K562 (cell line): ENCODE measurements around the gene UBE2J2. TPM values are rescaled to one million over a fixed set of nuclear protein-coding genes. Genes with fewer than 3 reads are reported as not detected.

Experiments used
- ATAC-seq: fragments of 200-7000 bp; cut with Tn5 transposase; 3 replicates; pipeline ENCODE4 v1.9.1; 2020; ENCODE audit warnings: moderate library complexity
- BruUV-seq: library from RNA; stranded (reverse); fragments of 400-500 nt; replicated peaks from 2 replicates; lab custom pipeline; 2021; lab: Mats Ljungman, UMichigan
- CTCF ChIA-PET: fragments of 300-600 bp; formaldehyde crosslinking; extraction: SDS; loops from one replicate; lab custom pipeline; 2021; ENCODE audit warnings: low intra/inter-chr PET ratio; lab: Yijun Ruan, JAX
- POLR2A ChIA-PET: fragments of 300-600, 350-650 bp; sonication (Branson Sonifier 250); formaldehyde crosslinking; extraction: SDS; loops from one replicate; lab custom pipeline; 2021; ENCODE audit warnings: antibody characterized with exemption, inconsistent platforms; lab: Yijun Ruan, JAX
- DNase-seq, 4 experiments: peaks; one replicate each; pipeline versions ENCODE4 v3.0.0 to v3.0.0-alpha.2; 2011 to 2018; ENCODE audit warnings: low spot score in 3 of 4, mixed read lengths in 3 of 4; ENCODE audit errors: extremely low read depth in 1 of 4
- FAIRE-seq: peaks from 2 replicates; lab custom pipeline; 2011; peaks lifted over from hg19 to GRCh38; lab: Jason Lieb, UNC
- H2AFZ ChIP-seq: 2 replicates; pipeline ENCODE4 v1.6.0; 2011; ENCODE audit warnings: low read depth, low read length, control low read depth, inconsistent platforms
- H3K27ac ChIP-seq: fragments of 200-600 bp; 3 replicates; pipeline ENCODE4 v1.8.0; 2011; ENCODE audit warnings: low read depth, mild to moderate bottlenecking, control low read depth, inconsistent platforms, low read length, moderate library complexity, mixed read lengths; ENCODE audit errors: extremely low read depth
- H3K27me3 ChIP-seq, 2 experiments: fragments of 300-600 bp in 1 of 2; 2 replicates in 1 of 2; 3 replicates in 1 of 2; pipeline versions ENCODE4 v1.6.0 to v1.8.0; 2011; ENCODE audit warnings: inconsistent platforms in 2 of 2, low read length in 2 of 2, mild to moderate bottlenecking in 1 of 2, mixed read lengths in 1 of 2, moderate library complexity in 1 of 2; ENCODE audit not compliant: control insufficient read depth in 2 of 2, insufficient read depth in 2 of 2
- H3K36me3 ChIP-seq: fragments of 300-600 bp; 3 replicates; pipeline ENCODE4 v1.8.0; 2011; ENCODE audit warnings: mild to moderate bottlenecking, low read length, inconsistent platforms; ENCODE audit not compliant: control insufficient read depth, insufficient read depth
- H3K4me1 ChIP-seq, 2 experiments: fragments of 200-600 bp in 1 of 2; replicated peaks in 1 of 2; 2 replicates in 1 of 2; 3 replicates in 1 of 2; pipeline versions ENCODE4 v1.5.1 to v1.8.0; 2011; ENCODE audit warnings: inconsistent platforms in 2 of 2, low read length in 2 of 2, mild to moderate bottlenecking in 1 of 2, mixed read lengths in 1 of 2, moderate library complexity in 1 of 2; ENCODE audit not compliant: control insufficient read depth in 2 of 2, insufficient read depth in 2 of 2
- H3K4me2 ChIP-seq: 2 replicates; pipeline ENCODE4 v1.6.1; 2011; ENCODE audit warnings: low read length, control low read depth, inconsistent platforms, mixed read lengths; ENCODE audit not compliant: insufficient read depth
- H3K4me3 ChIP-seq: fragments of 200-600 bp; sonication (generic), shearing (Covaris generic); 2 replicates; pipeline ENCODE4 v1.5.1; 2016; ENCODE audit warnings: control low read depth, inconsistent platforms
- H3K79me2 ChIP-seq: fragments of 200-600 bp; 3 replicates; pipeline ENCODE4 v1.8.0; 2011; ENCODE audit warnings: low read length, inconsistent platforms; ENCODE audit not compliant: control insufficient read depth, insufficient read depth
- H3K9ac ChIP-seq, 2 experiments: 2 replicates each; pipeline versions ENCODE4 v1.6.0 to v1.6.1; 2011; ENCODE audit warnings: low read depth in 2 of 2, low read length in 2 of 2, control low read depth in 1 of 2, inconsistent platforms in 1 of 2, mild to moderate bottlenecking in 1 of 2, mixed read lengths in 1 of 2; ENCODE audit not compliant: insufficient read depth in 1 of 2
- H3K9me1 ChIP-seq: one replicate; pipeline ENCODE4 v1.6.0; 2011; ENCODE audit warnings: inconsistent platforms, mild to moderate bottlenecking, low read length, moderate library complexity; ENCODE audit not compliant: control insufficient read depth, insufficient read depth
- H3K9me3 ChIP-seq: replicated peaks from 2 replicates; pipeline ENCODE4 v1.5.1; 2011; ENCODE audit warnings: low read depth, low read length, inconsistent platforms; ENCODE audit not compliant: control insufficient read depth, insufficient read depth
- H4K20me1 ChIP-seq: replicated peaks from 2 replicates; pipeline ENCODE4 v1.6.1; 2011; ENCODE audit warnings: low read length, inconsistent platforms, mixed read lengths; ENCODE audit not compliant: control insufficient read depth, insufficient read depth
- FOXK2 ChIP-seq, 2 experiments: fragments of 450-650 bp; IDR thresholded peaks in 1 of 2; conservative IDR thresholded peaks in 1 of 2; 2 replicates each; pipeline ENCODE4 v1.6.1; 2016; ENCODE audit warnings: low read depth in 2 of 2, mild to moderate bottlenecking in 1 of 2
- HNRNPLL ChIP-seq: fragments of 200-400 bp; formaldehyde crosslinking; IDR thresholded peaks from 2 replicates; pipeline ENCODE4 v1.6.1; 2017; ENCODE audit warnings: low read length, low read depth, mild to moderate bottlenecking; ENCODE audit not compliant: poor library complexity, severe bottlenecking
- KLF1 ChIP-seq: fragments of 450-650 bp; IDR thresholded peaks from 2 replicates; pipeline ENCODE4 v1.6.1; 2016; ENCODE audit warnings: missing genetic modification characterization, missing compliant biosample characterization
- KLF10 ChIP-seq: fragments of 250-450 bp; sonication (Bioruptor Pico); IDR thresholded peaks from 2 replicates; pipeline ENCODE4 v1.6.1; 2021; ENCODE audit warnings: matching md5 sums
- NR2C1 ChIP-seq, 2 experiments: fragments of 450-650 bp; IDR thresholded peaks; 2 replicates each; pipeline ENCODE4 v1.6.1; 2017; ENCODE audit warnings: mild to moderate bottlenecking in 2 of 2, antibody characterized with exemption in 1 of 2, inconsistent platforms in 1 of 2, missing compliant biosample characterization in 1 of 2, missing genetic modification characterization in 1 of 2
- RBM15 ChIP-seq: fragments of 200-400 bp; formaldehyde crosslinking; IDR thresholded peaks from 2 replicates; pipeline ENCODE4 v1.6.1; 2018; ENCODE audit warnings: mild to moderate bottlenecking, low read length, moderate library complexity; ENCODE audit not compliant: insufficient read depth
- ZC3H4 ChIP-seq: sonication (generic); formaldehyde crosslinking; IDR thresholded peaks from 2 replicates; pipeline ENCODE4 v1.9.0; 2021; ENCODE audit warnings: missing genetic modification reagents, borderline replicate concordance
- ZNF717 ChIP-seq: fragments of 250-450 bp; sonication (Bioruptor Pico); IDR thresholded peaks from 2 replicates; pipeline ENCODE4 v1.5.0; 2021
- WGBS: fragments of 100-300 bp; shearing (Covaris generic); methylation state at CpG from one replicate; pipeline ENCODE4 v1.1.6; 2016; ENCODE audit warnings: low coverage, mixed read lengths; ENCODE audit not compliant: insufficient coverage; ENCODE audit errors: missing lambda C conversion rate; 5-methylcytosine and 5-hydroxymethylcytosine counted together
- in situ Hi-C: fragments of 300-500 bp; cut with MboI; formaldehyde crosslinking; loops from 4 replicates; pipeline ENCODE4 v1.15.0; 2018; ENCODE audit warnings: inconsistent platforms, mixed read lengths
- intact Hi-C: fragments of 100-400 bp; cut with micrococcal nuclease; formaldehyde crosslinking; loops from 2 replicates; pipeline ENCODE4 v1.14.2; 2022
- polyA plus RNA-seq, 8 experiments: library from polyadenylated mRNA; depleted of rRNA in 4 of 8; stranded (reverse) in 5 of 8; unstranded in 3 of 8; fragments of >200 nt; fragmentation: Nextera tagmentation in 2 of 8; fragmentation: Illumina TruSeq in 1 of 8; extraction: Ambion mirVana in 2 of 8; extraction: Trizol in 1 of 8; gene quantifications; 2 replicates each; pipeline versions ENCODE4 v1.2.1 to v1.2.3, GENCODE V29; 2011 to 2014; ENCODE audit warnings: inconsistent platforms in 1 of 8, missing spikeins in 1 of 8
- total RNA-seq, 7 experiments: library from RNA; depleted of rRNA in 6 of 7; stranded (reverse); fragments of >200 nt in 6 of 7; fragmentation: Illumina TruSeq in 2 of 7; extraction: Trizol in 2 of 7; gene quantifications; 2 replicates each; pipeline versions ENCODE4 v1.2.1 to v1.2.3, GENCODE V29; 2011 to 2021; ENCODE audit warnings: low replicate concordance in 1 of 7
- TF ChIP-seq, protein P1 (sequence below): sonication (generic); formaldehyde crosslinking; IDR thresholded peaks from 2 replicates; pipeline ENCODE4 v1.8.0; 2023; ENCODE audit warnings: missing genetic modification reagents, mild to moderate bottlenecking, borderline replicate concordance
- TF ChIP-seq, protein P2 (sequence below): fragments of 250-450 bp; sonication (Bioruptor Pico); IDR thresholded peaks from 2 replicates; pipeline ENCODE4 v1.4.0; 2020; ENCODE audit warnings: borderline replicate concordance
- TF ChIP-seq, protein P3 (sequence below): sonication (generic); formaldehyde crosslinking; IDR thresholded peaks from 2 replicates; pipeline ENCODE4 v1.8.0; 2023; ENCODE audit warnings: mild to moderate bottlenecking, missing genetic modification reagents

The UBE2J2 gene
- total and polyA plus RNA-seq, 9 of the 15 experiments (the other 6 are each of a cell fraction or from before 2014, with no cell fraction given) = 0.93 to 112 (median 75.5) TPM

DNA sequence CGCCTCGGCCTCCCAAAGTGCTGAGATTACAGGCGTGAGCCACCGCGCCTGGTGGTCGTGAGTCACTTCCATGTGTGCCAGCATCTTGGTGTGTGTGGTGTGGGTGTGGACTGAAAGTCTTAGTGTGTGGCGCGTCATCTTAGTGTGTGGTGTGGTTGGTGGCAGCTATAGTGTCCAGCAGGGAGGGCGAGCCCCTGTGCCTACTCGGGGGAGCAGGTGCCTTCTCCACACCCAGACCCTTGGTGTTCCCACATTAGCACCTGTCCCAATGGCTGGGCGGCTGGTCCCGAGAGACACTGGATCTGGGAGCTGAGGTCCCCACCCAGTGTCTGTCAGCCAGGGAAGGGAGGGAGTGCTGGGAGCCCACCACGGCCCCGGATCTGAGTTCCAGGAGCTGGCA is 9.3 kb upstream of the UBE2J2 start:
- no peak for ATAC-seq
- CTCF ChIA-PET = no interaction called here
- intact Hi-C loops = no loop called here
- TF ChIP-seq ZNF717 (CRISPR knock-in tag) (no peak), HNRNPLL (no peak), NR2C1 (IDR thresholded peaks at IDR 0.05) (no peak), NR2C1 (tag; IDR thresholded peaks at IDR 0.05) (no peak), RBM15 (no peak), FOXK2 (conservative IDR thresholded peaks at IDR 0.05 in 1 of 2, IDR thresholded peaks at IDR 0.05 in 1 of 2; ENCODE audit: low read depth in 2 of 2) (no peak), ZC3H4 (no peak), KLF10 (CRISPR knock-in tag) (no peak), KLF1 (no peak)
- TF ChIP-seq, protein P1, sequence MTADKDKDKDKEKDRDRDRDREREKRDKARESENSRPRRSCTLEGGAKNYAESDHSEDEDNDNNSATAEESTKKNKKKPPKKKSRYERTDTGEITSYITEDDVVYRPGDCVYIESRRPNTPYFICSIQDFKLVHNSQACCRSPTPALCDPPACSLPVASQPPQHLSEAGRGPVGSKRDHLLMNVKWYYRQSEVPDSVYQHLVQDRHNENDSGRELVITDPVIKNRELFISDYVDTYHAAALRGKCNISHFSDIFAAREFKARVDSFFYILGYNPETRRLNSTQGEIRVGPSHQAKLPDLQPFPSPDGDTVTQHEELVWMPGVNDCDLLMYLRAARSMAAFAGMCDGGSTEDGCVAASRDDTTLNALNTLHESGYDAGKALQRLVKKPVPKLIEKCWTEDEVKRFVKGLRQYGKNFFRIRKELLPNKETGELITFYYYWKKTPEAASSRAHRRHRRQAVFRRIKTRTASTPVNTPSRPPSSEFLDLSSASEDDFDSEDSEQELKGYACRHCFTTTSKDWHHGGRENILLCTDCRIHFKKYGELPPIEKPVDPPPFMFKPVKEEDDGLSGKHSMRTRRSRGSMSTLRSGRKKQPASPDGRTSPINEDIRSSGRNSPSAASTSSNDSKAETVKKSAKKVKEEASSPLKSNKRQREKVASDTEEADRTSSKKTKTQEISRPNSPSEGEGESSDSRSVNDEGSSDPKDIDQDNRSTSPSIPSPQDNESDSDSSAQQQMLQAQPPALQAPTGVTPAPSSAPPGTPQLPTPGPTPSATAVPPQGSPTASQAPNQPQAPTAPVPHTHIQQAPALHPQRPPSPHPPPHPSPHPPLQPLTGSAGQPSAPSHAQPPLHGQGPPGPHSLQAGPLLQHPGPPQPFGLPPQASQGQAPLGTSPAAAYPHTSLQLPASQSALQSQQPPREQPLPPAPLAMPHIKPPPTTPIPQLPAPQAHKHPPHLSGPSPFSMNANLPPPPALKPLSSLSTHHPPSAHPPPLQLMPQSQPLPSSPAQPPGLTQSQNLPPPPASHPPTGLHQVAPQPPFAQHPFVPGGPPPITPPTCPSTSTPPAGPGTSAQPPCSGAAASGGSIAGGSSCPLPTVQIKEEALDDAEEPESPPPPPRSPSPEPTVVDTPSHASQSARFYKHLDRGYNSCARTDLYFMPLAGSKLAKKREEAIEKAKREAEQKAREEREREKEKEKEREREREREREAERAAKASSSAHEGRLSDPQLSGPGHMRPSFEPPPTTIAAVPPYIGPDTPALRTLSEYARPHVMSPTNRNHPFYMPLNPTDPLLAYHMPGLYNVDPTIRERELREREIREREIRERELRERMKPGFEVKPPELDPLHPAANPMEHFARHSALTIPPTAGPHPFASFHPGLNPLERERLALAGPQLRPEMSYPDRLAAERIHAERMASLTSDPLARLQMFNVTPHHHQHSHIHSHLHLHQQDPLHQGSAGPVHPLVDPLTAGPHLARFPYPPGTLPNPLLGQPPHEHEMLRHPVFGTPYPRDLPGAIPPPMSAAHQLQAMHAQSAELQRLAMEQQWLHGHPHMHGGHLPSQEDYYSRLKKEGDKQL (CRISPR knock-in tag) = no peak
- TF ChIP-seq, protein P2, sequence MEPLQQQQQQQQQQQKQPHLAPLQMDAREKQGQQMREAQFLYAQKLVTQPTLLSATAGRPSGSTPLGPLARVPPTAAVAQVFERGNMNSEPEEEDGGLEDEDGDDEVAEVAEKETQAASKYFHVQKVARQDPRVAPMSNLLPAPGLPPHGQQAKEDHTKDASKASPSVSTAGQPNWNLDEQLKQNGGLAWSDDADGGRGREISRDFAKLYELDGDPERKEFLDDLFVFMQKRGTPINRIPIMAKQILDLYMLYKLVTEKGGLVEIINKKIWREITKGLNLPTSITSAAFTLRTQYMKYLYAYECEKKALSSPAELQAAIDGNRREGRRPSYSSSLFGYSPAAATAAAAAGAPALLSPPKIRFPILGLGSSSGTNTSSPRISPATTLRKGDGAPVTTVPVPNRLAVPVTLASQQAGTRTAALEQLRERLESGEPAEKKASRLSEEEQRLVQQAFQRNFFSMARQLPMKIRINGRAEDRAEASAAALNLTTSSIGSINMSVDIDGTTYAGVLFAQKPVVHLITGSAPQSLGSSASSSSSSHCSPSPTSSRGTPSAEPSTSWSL (CRISPR knock-in tag) = no peak
- TF ChIP-seq, protein P3, sequence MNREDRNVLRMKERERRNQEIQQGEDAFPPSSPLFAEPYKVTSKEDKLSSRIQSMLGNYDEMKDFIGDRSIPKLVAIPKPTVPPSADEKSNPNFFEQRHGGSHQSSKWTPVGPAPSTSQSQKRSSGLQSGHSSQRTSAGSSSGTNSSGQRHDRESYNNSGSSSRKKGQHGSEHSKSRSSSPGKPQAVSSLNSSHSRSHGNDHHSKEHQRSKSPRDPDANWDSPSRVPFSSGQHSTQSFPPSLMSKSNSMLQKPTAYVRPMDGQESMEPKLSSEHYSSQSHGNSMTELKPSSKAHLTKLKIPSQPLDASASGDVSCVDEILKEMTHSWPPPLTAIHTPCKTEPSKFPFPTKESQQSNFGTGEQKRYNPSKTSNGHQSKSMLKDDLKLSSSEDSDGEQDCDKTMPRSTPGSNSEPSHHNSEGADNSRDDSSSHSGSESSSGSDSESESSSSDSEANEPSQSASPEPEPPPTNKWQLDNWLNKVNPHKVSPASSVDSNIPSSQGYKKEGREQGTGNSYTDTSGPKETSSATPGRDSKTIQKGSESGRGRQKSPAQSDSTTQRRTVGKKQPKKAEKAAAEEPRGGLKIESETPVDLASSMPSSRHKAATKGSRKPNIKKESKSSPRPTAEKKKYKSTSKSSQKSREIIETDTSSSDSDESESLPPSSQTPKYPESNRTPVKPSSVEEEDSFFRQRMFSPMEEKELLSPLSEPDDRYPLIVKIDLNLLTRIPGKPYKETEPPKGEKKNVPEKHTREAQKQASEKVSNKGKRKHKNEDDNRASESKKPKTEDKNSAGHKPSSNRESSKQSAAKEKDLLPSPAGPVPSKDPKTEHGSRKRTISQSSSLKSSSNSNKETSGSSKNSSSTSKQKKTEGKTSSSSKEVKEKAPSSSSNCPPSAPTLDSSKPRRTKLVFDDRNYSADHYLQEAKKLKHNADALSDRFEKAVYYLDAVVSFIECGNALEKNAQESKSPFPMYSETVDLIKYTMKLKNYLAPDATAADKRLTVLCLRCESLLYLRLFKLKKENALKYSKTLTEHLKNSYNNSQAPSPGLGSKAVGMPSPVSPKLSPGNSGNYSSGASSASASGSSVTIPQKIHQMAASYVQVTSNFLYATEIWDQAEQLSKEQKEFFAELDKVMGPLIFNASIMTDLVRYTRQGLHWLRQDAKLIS (CRISPR knock-in tag) = no peak

More for the DNA sequence above, 9.3 kb upstream of the UBE2J2 start:
- FAIRE-seq (no peak), DNase-seq (no peak)
- Histone ChIP-seq H3K79me2 (no peaks in the 10 kb centered on the region), H3K4me1 (peaks cover 0 to 65% of the 10 kb centered on the region in 2 experiments; a peak in 3 of 5 replicates), H3K36me3 (no peaks in the 10 kb centered on the region), H2AFZ (no peak overlapping the region), H3K9me1 (peaks cover 3% of the 10 kb centered on the region), H3K9me3 (no peaks in the 10 kb centered on the region), H3K9ac (no peak overlapping the region), H3K27me3 (peaks cover 2 to 25% of the 10 kb centered on the region in 2 experiments; a peak in 3 of 5 replicates), H3K4me3 (no peak overlapping the region), H3K27ac (no peak overlapping the region), H4K20me1 (peaks cover 3% of the 10 kb centered on the region; the same call in 1 of the 2 replicates), H3K4me2 (no peak overlapping the region)
- BruUV-seq = no TSS peak
- POLR2A ChIA-PET = interaction anchor here (0.6 kb wide), 1 partner anchor 223 kb away, joined by 3 read pairs; no protein-coding TSS in a partner anchor
- 27% methylated on average over 14 of the region's 14 CpGs for WGBS
- in situ Hi-C loops = no loop called here
